ENCODE results near the gene FAM50B. TPM values are rescaled to one million over a fixed set of nuclear protein-coding genes. Genes with fewer than 3 reads are reported as not detected.

Gene FAM50B
- total RNA-seq, 1 experiment from 2014 or later = 14.3 TPM

GRCh38 chr6:3829285-3829684 is 19.9 kb upstream of the FAM50B start:
- H3K4me1 ChIP-seq (replicated peaks; ENCODE audit: insufficient read depth) = peaks cover 24% of the 10 kb centered on the region
- peaks cover 25% of the 10 kb centered on the region for H3F3A ChIP-seq (ENCODE audit: insufficient read depth, low read depth)
- H2AFZ ChIP-seq = no peak overlapping the region
- no peaks in the 10 kb centered on the region for H3K36me3 ChIP-seq (ENCODE audit: low read depth)
- no peak for DNase-seq
- H3K9me3 ChIP-seq (ENCODE audit: insufficient read depth, low read depth) = no peaks in the 10 kb centered on the region
- TF ChIP-seq EZH2 (IDR thresholded peaks at IDR 0.05; ENCODE audit: low read depth) = no peak
- TF ChIP-seq, protein P1, sequence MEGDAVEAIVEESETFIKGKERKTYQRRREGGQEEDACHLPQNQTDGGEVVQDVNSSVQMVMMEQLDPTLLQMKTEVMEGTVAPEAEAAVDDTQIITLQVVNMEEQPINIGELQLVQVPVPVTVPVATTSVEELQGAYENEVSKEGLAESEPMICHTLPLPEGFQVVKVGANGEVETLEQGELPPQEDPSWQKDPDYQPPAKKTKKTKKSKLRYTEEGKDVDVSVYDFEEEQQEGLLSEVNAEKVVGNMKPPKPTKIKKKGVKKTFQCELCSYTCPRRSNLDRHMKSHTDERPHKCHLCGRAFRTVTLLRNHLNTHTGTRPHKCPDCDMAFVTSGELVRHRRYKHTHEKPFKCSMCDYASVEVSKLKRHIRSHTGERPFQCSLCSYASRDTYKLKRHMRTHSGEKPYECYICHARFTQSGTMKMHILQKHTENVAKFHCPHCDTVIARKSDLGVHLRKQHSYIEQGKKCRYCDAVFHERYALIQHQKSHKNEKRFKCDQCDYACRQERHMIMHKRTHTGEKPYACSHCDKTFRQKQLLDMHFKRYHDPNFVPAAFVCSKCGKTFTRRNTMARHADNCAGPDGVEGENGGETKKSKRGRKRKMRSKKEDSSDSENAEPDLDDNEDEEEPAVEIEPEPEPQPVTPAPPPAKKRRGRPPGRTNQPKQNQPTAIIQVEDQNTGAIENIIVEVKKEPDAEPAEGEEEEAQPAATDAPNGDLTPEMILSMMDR (conservative IDR thresholded peaks at IDR 0.05) = no peak
- no peak overlapping the region for H3K4me2 ChIP-seq
- no peaks in the 10 kb centered on the region for H3K27me3 ChIP-seq (ENCODE audit: insufficient read depth, low read depth)
- H4K20me1 ChIP-seq (ENCODE audit: insufficient read depth) = no peaks in the 10 kb centered on the region
- no peaks in the 10 kb centered on the region for H3K9me2 ChIP-seq (ENCODE audit: insufficient read depth)
- ChIA-PET POLR2A (ENCODE audit: unreplicated experiment) (no interaction called here), CTCF (interaction anchor here (0.7 kb wide), 1 partner anchor 50 kb away, joined by 4 read pairs; no protein-coding TSS in a partner anchor)
- no TSS peak for BruUV-seq (replicated peaks)
- intact Hi-C loops (cut with micrococcal nuclease; ENCODE audit: unreplicated experiment) = loop anchor here (5.0 kb wide), 1 partner anchor 148 kb away; no protein-coding TSS in a partner anchor
- H3K79me2 ChIP-seq (ENCODE audit: low read depth) = no peaks in the 10 kb centered on the region
- H3K27ac ChIP-seq = no peak overlapping the region
- H3K4me3 ChIP-seq = no peak overlapping the region

DNA sequence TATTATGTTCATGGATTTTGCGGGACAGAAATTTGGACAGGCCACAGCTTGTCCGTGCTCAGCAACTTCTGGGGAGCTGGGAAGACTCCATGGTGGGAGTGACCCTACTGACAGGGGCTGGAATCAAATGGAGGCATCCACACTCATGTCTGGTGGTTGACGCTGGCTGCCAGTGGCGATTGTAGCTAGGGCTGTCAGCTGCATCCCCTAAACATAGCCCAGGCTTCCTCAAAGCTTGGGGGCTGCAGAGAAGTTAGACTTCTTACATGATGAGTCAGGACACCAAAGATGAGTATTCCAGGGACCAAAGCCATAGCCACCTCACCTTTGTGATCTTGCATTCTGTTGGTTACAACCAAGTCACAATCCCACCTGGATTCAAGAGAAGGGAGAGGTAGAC is 18.4 kb upstream of the FAM50B start:
- no peak overlapping the region for H2AFZ ChIP-seq
- no peaks in the 10 kb centered on the region for H3K9me2 ChIP-seq (ENCODE audit: insufficient read depth)
- no TSS peak for BruUV-seq (replicated peaks)
- TF ChIP-seq, protein P1 (conservative IDR thresholded peaks at IDR 0.05) = no peak
- no peak for TF ChIP-seq EZH2 (IDR thresholded peaks at IDR 0.05; ENCODE audit: low read depth)
- H3K9me3 ChIP-seq (ENCODE audit: insufficient read depth, low read depth) = no peaks in the 10 kb centered on the region
- no peaks in the 10 kb centered on the region for H3K27me3 ChIP-seq (ENCODE audit: insufficient read depth, low read depth)
- no peak for DNase-seq
- peaks cover 9% of the 10 kb centered on the region for H3K4me1 ChIP-seq (replicated peaks; ENCODE audit: insufficient read depth)
- ChIA-PET CTCF (no interaction called here), POLR2A (ENCODE audit: unreplicated experiment) (no interaction called here)
- no peaks in the 10 kb centered on the region for H3K79me2 ChIP-seq (ENCODE audit: low read depth)
- H3K4me3 ChIP-seq = no peak overlapping the region
- no peaks in the 10 kb centered on the region for H4K20me1 ChIP-seq (ENCODE audit: insufficient read depth)
- no peak overlapping the region for H3K27ac ChIP-seq
- intact Hi-C loops (cut with micrococcal nuclease; ENCODE audit: unreplicated experiment) = no loop called here
- H3F3A ChIP-seq (ENCODE audit: insufficient read depth, low read depth) = peaks cover 10% of the 10 kb centered on the region
- no peaks in the 10 kb centered on the region for H3K36me3 ChIP-seq (ENCODE audit: low read depth)
- H3K4me2 ChIP-seq = no peak overlapping the region

DNA sequence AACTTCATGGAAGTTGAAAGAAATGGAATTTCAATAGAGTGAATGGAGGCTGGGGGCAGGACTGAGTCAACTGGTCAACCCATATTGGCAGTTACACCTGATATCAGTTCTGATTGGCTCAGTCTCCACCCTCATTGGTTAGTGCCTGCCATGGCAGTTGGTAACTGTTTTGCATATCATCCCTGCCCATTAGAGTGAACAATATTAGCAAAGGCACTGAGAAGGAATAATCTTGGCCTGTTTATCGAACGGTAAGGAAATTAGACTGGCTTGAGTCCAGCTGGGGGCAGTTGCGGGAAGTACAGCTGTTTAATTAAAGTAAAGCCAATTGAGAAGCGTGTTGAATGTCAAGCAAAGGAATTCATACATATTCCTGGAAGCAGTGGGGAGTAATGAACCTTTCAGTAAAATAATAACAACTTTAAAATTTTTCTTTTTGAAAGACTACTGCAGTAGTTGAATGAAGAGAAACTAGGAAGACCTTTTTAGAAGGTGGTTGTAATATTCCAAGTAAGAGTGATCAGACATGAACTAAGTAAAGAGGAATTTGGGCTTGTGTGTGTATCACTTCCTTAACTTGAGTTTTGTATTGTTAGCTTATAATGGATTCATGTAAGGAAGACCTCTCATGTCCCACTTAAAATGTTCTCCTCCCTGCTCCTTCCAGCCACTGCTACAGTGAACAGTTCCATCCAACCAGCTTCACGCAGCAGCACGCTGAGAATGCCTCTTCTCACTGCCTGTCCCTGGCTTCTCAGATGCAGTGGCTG is 17.2 kb upstream of the FAM50B start:
- ChIA-PET POLR2A (ENCODE audit: unreplicated experiment) (no interaction called here), CTCF (no interaction called here)
- H3K9me2 ChIP-seq (ENCODE audit: insufficient read depth) = no peaks in the 10 kb centered on the region

More for the DNA sequence above, 17.2 kb upstream of the FAM50B start:
- no TSS peak for BruUV-seq (replicated peaks)
- H3K36me3 ChIP-seq (ENCODE audit: low read depth) = no peaks in the 10 kb centered on the region
- no peak overlapping the region for H3K27ac ChIP-seq
- H3K27me3 ChIP-seq (ENCODE audit: insufficient read depth, low read depth) = no peaks in the 10 kb centered on the region
- no peaks in the 10 kb centered on the region for H3K79me2 ChIP-seq (ENCODE audit: low read depth)
- H3K4me1 ChIP-seq (replicated peaks; ENCODE audit: insufficient read depth) = no peaks in the 10 kb centered on the region
- intact Hi-C loops (cut with micrococcal nuclease; ENCODE audit: unreplicated experiment) = no loop called here
- no peak overlapping the region for H3K4me2 ChIP-seq
- H4K20me1 ChIP-seq (ENCODE audit: insufficient read depth) = no peaks in the 10 kb centered on the region
- no peak overlapping the region for H3K4me3 ChIP-seq
- no peak overlapping the region for H2AFZ ChIP-seq
- no peak for DNase-seq
- H3F3A ChIP-seq (ENCODE audit: insufficient read depth, low read depth) = peaks cover under 1% of the 10 kb centered on the region
- no peaks in the 10 kb centered on the region for H3K9me3 ChIP-seq (ENCODE audit: insufficient read depth, low read depth)
- no peak for TF ChIP-seq EZH2 (IDR thresholded peaks at IDR 0.05; ENCODE audit: low read depth)
- TF ChIP-seq, protein P1 (conservative IDR thresholded peaks at IDR 0.05) = no peak

All from PC-9 (cell line).